Stimulated activated naive CD8-positive, alpha-beta T cell treated with anti-CD3 and anti-CD28 coated beads, Interleukin-15, Interleukin-2, amounts not matched to agents 100 ng/mL and 50 ng/mL, for 24 hours (primary cell): ENCODE results near the gene LAMTOR4.
"Not testable (repeated sequence)": the region's sequence is repeated elsewhere in the genome, so short reads cannot be mapped to it uniquely, and the experiment has no call there.

Experiments used
- H3K27ac Mint-ChIP-seq: one replicate; pipeline ENCODE4 v1.8.0; 2021; ENCODE audit warnings: mild to moderate bottlenecking, mixed read lengths
- H3K27me3 Mint-ChIP-seq: one replicate; pipeline ENCODE4 v1.8.0; 2021; ENCODE audit warnings: mixed read lengths
- H3K36me3 Mint-ChIP-seq: one replicate; pipeline ENCODE4 v1.8.0; 2021; ENCODE audit warnings: low read depth, mixed read lengths
- H3K4me1 Mint-ChIP-seq: one replicate; pipeline ENCODE4 v1.8.0; 2021; ENCODE audit warnings: low read depth, mixed read lengths
- H3K4me3 Mint-ChIP-seq: one replicate; pipeline ENCODE4 v1.8.0; 2021; ENCODE audit warnings: mild to moderate bottlenecking, mixed read lengths
- H3K9me3 Mint-ChIP-seq: one replicate; pipeline ENCODE4 v1.8.0; 2021; ENCODE audit warnings: mixed read lengths

Gene LAMTOR4

DNA sequence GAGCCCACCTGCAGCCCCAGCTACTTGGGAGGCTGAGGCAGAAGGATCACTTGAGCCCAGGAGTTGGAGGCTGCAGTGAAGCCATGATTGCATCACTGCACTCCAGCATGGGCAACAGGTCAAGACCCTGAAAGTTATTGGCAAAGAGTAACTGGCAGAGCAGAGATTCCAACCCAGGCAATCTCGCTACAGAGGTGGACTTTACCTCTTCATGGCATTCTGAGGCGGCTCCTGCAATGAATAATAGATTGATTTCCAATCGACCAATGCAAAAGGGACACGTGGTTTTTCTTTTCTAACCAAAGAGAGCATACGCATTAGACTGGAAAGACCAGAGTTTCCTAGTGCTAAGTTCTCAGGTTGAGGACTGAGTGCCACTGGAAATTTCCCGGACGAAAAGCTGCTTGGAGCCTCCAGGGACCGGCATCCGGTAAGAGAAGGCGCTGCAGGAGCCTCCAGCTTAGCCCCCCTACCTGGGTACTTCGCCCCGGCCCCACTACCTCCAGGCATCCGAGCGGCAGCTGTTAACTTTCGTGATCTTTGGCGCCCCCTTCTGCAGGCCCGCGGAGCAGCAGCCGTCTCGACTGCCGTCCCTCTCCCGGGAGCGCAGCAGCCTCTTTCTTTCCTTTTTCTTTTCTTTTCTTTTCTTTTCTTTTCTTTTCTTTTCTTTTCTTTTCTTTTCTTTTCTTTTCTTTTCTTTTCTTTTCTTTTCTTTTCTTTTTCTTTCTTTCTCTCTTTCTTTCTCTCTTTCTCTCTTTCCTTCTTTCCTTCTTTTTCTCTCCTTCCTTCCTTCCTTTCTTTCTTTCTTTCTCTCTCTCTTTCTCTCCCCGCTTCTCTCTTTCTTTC lies 17.9 kb upstream of the LAMTOR4 start:
- Mint-ChIP-seq H3K27ac (no peak overlapping the region), H3K4me1 (peaks cover 31% of the 10 kb centered on the region), H3K4me3 (no peak overlapping the region), H3K27me3 (no peaks in the 10 kb centered on the region), H3K9me3 (no peaks in the 10 kb centered on the region), H3K36me3 (no peaks in the 10 kb centered on the region)

GRCh38 chr7:100132126-100132525 lies 16.6 kb upstream of the LAMTOR4 start:
- Mint-ChIP-seq H3K27me3 (no peaks in the 10 kb centered on the region), H3K36me3 (no peaks in the 10 kb centered on the region), H3K4me3 (no peak overlapping the region), H3K4me1 (peaks cover 21% of the 10 kb centered on the region), H3K27ac (no peak overlapping the region), H3K9me3 (no peaks in the 10 kb centered on the region)

DNA sequence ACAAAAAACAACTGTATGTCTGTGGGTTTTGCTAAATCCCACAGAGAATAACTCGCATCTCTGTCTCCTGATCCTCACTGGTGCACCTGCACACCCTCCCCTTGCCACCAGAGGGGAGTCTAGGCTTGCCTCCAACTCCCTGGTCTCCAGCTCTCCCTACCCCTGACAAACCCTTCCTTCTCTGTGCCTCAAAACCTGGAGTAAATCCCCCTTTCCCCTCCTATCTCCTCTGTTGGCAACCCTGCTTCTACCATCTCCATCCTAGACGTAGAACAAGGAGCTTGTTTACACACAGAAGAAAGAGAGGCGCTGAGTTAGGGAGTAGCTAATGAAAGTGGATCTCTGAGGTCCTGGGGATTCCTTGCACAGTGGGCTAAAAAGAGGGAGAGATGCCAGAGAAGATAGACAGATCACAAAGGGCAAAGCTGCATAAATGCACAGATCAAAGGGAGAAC lies 16.0 kb upstream of the LAMTOR4 start:
- no peak overlapping the region for H3K4me3 Mint-ChIP-seq
- no peaks in the 10 kb centered on the region for H3K36me3 Mint-ChIP-seq
- H3K4me1 Mint-ChIP-seq: peaks cover 23% of the 10 kb centered on the region
- no peaks in the 10 kb centered on the region for H3K27me3 Mint-ChIP-seq
- H3K27ac Mint-ChIP-seq: no peak overlapping the region
- no peaks in the 10 kb centered on the region for H3K9me3 Mint-ChIP-seq

- no peaks in the 10 kb centered on the region for H3K9me3 Mint-ChIP-seq
- peak overlapping the region; percentile 31 for H3K27ac Mint-ChIP-seq
- H3K36me3 Mint-ChIP-seq: no peaks in the 10 kb centered on the region
- H3K27me3 Mint-ChIP-seq: no peaks in the 10 kb centered on the region
- H3K4me3 Mint-ChIP-seq: no peak overlapping the region
- H3K4me1 Mint-ChIP-seq: peaks cover 21% of the 10 kb centered on the region
These were observed 10.6 kb upstream of the LAMTOR4 start for GRCh38 chr7:100137851-100138760.

DNA sequence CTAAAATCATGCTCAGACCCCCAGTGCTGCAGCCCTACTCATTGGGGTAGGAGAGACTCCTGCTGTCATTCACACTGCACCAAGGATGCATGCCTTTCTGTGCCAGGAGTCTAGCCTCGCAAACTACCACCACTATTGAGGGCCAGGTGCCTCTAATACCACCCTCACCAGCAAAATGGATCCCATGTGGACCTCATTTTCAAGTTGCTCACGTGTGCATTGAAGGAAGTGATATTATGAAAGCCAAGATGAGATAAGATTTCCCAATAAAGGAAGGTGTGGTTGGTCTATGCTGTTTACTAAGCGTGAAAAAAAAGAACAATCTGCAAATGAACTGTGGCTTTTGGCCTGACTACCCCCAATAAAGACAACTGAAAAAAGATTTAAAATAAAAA lies 7.2 kb upstream of the LAMTOR4 start:
- H3K4me1 Mint-ChIP-seq: peaks cover 21% of the 10 kb centered on the region
- no peaks in the 10 kb centered on the region for H3K27me3 Mint-ChIP-seq
- no peak overlapping the region for H3K4me3 Mint-ChIP-seq
- H3K36me3 Mint-ChIP-seq: no peaks in the 10 kb centered on the region
- H3K27ac Mint-ChIP-seq: no peak overlapping the region
- no peaks in the 10 kb centered on the region for H3K9me3 Mint-ChIP-seq

GRCh38 chr7:100142461-100142860 lies 6.3 kb upstream of the LAMTOR4 start:
- H3K27me3 Mint-ChIP-seq: no peaks in the 10 kb centered on the region
- peaks cover 21% of the 10 kb centered on the region for H3K4me1 Mint-ChIP-seq
- H3K27ac Mint-ChIP-seq: no peak overlapping the region
- no peaks in the 10 kb centered on the region for H3K9me3 Mint-ChIP-seq
- H3K4me3 Mint-ChIP-seq: no peak overlapping the region
- H3K36me3 Mint-ChIP-seq: no peaks in the 10 kb centered on the region

- not testable (repeated sequence) for H3K36me3 Mint-ChIP-seq, H3K27me3 Mint-ChIP-seq, H3K4me3 Mint-ChIP-seq, H3K27ac Mint-ChIP-seq, H3K9me3 Mint-ChIP-seq
- peaks cover 32% of the 10 kb centered on the region for H3K4me1 Mint-ChIP-seq
These were observed 2.4 kb upstream of the LAMTOR4 start for GRCh38 chr7:100146350-100146749.

DNA sequence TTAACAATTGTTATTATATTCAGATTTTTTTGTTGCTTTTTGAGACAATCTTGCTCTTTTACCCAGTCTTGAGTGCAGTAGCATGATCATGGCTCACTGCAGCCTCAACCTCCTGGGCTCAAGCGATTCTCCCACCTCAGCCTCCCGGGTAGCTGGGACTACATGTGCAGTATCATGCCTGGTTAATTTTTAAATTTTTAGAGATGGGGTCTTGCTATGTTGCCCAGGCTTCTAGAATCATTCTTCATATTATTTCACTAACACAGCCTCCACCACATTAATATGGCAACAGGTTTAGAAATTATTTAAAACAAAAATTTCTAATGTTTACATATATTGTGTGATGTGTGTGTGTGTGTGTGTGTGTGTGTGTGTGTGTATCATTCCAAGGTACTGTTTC lies 1.4 kb upstream of the LAMTOR4 start:
- H3K27ac Mint-ChIP-seq: no peak overlapping the region
- H3K4me1 Mint-ChIP-seq: peaks cover 36% of the 10 kb centered on the region
- no peaks in the 10 kb centered on the region for H3K9me3 Mint-ChIP-seq
- no peaks in the 10 kb centered on the region for H3K27me3 Mint-ChIP-seq
- H3K4me3 Mint-ChIP-seq: no peak overlapping the region
- H3K36me3 Mint-ChIP-seq: peaks cover 14% of the 10 kb centered on the region

GRCh38 chr7:100148225-100148558 lies 526 bp upstream of the LAMTOR4 start:
- H3K36me3 Mint-ChIP-seq: peaks cover 23% of the 10 kb centered on the region
- H3K27me3 Mint-ChIP-seq: no peaks in the 10 kb centered on the region
- H3K4me1 Mint-ChIP-seq: peaks cover 41% of the 10 kb centered on the region
- peak overlapping the region; percentile 97 for H3K4me3 Mint-ChIP-seq
- H3K9me3 Mint-ChIP-seq: no peaks in the 10 kb centered on the region
- peak overlapping the region; percentile 96 for H3K27ac Mint-ChIP-seq

GRCh38 chr7:100152404-100152803 lies 3.7 kb downstream of the LAMTOR4 start:
- H3K4me3 Mint-ChIP-seq: no peak overlapping the region
- peak overlapping the region; percentile 83 for H3K27ac Mint-ChIP-seq
- peaks cover 41% of the 10 kb centered on the region for H3K36me3 Mint-ChIP-seq
- H3K4me1 Mint-ChIP-seq: peaks cover 69% of the 10 kb centered on the region
- H3K27me3 Mint-ChIP-seq: no peaks in the 10 kb centered on the region
- H3K9me3 Mint-ChIP-seq: no peaks in the 10 kb centered on the region

DNA sequence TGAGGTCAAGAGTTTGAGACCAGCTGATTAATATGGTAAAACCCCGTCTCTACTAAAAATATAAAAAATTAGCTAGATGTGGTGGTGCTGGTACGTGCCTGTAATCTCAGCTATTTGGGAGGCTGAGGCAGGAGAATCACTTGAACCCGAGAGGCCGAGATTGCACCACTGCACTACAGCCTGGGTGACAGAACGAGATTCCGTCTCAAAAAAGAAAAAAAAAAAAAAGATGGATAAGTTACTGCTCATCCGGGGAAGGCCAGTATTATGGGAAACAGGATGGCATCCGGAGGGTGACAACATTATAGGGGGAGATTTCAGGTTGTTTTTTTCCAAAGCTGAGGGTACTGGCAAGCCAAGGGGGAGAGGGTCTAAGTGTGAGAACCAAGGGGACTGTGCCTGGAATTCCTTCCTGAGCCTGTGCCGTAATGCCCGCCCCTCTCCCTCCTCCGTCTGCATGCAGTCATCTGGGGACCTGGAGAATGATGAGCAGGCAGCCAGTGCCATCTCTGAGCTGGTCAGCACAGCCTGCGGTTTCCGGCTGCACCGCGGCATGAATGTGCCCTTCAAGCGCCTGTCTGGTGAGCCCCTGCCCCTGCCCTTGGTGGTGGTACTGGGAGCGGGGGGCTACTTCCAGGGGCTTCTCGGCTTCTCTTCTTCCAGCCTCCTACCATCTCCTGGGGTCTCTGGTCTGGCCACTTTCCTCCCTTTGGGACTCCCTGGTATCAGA lies 4.4 kb downstream of the LAMTOR4 start:
- Mint-ChIP-seq H3K27ac (peak overlapping the region; percentile 29), H3K4me3 (no peak overlapping the region), H3K9me3 (no peaks in the 10 kb centered on the region), H3K36me3 (peaks cover 44% of the 10 kb centered on the region), H3K27me3 (no peaks in the 10 kb centered on the region), H3K4me1 (peaks cover 69% of the 10 kb centered on the region)

DNA sequence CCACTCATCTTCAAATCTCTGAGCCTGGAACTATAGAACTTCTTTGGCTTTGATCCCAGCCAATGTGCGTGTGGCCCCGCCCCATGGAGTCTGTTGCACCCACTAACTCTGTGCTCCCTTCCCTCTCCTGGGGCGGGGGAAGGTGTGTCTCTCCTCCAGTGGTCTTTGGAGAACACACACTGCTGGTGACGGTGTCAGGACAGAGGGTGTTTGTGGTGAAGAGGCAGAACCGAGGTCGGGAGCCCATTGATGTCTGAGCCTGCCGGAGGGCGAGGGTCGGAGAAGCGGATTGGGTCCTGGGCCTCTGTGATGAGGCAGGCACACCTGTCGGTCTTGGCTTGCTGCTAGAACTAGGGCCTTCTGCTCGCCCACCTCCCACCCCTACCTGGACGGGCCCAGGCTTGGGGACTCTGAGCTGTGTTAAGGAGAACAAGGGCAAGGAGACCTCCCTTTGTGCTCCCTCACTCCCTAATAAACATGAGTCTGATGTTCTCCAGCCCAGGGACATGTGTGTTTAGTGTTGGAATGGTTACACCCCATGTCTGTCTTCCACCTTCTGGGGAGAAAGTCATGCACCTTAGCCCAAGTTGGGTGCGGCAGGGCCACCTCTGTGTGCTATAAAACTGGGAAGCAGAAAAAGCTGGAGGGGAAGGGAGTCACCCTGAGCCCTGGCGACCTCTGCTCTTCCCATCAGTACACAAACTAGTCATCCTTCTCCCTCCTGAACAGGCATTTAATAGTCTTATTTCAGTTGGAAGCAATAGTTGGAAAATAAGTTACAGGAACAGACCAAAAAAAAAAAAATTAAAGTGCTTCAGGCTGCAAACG lies 5.2 kb downstream of the LAMTOR4 start:
- H3K9me3 Mint-ChIP-seq: no peaks in the 10 kb centered on the region
- no peak overlapping the region for H3K4me3 Mint-ChIP-seq
- peaks cover 44% of the 10 kb centered on the region for H3K36me3 Mint-ChIP-seq
- H3K27ac Mint-ChIP-seq: peak overlapping the region; percentile 29
- no peaks in the 10 kb centered on the region for H3K27me3 Mint-ChIP-seq
- H3K4me1 Mint-ChIP-seq: peaks cover 64% of the 10 kb centered on the region

DNA sequence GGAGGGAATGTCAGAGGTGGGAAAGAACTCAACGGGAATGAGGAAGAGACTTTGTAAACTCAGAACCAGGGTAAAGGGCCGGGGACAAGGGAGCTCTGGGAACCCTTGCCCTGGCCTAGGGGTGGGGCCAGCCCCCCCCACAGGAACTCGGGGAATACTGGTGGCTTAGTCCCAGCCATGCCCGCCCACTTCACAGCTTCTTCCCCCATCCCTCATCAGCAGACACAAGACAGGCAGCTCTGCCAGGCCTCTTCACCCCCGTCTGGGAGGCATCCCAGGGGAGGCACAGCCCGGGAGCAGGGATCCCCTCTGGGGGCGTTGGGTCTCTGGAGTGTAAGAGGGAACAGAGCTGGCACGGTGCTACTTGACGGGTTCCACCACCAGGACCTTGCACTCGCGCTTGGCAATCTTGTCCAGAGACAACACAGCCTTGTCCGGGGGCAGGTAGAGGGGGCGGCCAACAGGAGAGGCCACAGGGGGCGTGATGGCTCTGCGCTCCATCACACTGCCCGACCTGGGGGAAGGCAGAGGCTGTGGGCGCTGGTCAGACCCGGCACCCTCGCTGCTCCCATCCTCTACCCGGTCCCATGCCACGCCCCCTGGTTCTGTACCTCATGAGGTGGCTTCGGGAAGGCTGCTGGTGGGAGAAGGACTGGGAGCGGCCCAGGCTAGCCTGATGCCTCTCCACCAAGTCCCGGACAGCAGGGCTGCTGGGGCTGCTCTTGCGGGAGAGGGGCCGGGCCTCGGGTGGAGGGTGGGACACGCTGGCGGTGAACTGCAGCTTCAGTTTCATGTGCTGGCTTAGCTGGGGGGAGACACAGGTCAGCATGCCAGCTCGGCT lies 6.2 kb downstream of the LAMTOR4 start:
- Mint-ChIP-seq H3K4me1 (peaks cover 65% of the 10 kb centered on the region), H3K27ac (peak overlapping the region; percentile 28), H3K9me3 (no peaks in the 10 kb centered on the region), H3K27me3 (no peaks in the 10 kb centered on the region), H3K4me3 (no peak overlapping the region), H3K36me3 (peaks cover 44% of the 10 kb centered on the region)
